Measurements from ENCODE around the gene IMP4. TPM values are rescaled to one million over a fixed set of nuclear protein-coding genes. Genes with fewer than 3 reads are reported as not detected.

The IMP4 gene
- total and polyA plus RNA-seq, 2 experiments from 2014 or later = 87.8 to 147 TPM

GRCh38 chr2:130319536-130319935 is 23.2 kb upstream of the IMP4 start:
- Histone ChIP-seq H3K4me3 (no peak overlapping the region), H3K9me2 (ENCODE audit: insufficient read depth) (no peaks in the 10 kb centered on the region), H3K27ac (ENCODE audit: low read depth) (no peak overlapping the region), H4K20me1 (replicated peaks; ENCODE audit: insufficient read depth) (no peaks in the 10 kb centered on the region), H3K4me2 (no peak overlapping the region), H3F3A (replicated peaks; ENCODE audit: low read depth) (no peaks in the 10 kb centered on the region), H3K27me3 (ENCODE audit: insufficient read depth) (no peaks in the 10 kb centered on the region), H2AFZ (no peak overlapping the region), H3K79me2 (replicated peaks; ENCODE audit: insufficient read depth) (no peaks in the 10 kb centered on the region), H3K4me1 (ENCODE audit: insufficient read depth) (no peaks in the 10 kb centered on the region), H3K36me3 (ENCODE audit: insufficient read depth) (no peaks in the 10 kb centered on the region)
- DNase-seq (ENCODE audit: low spot score) = no peak
- H3K27me3 Mint-ChIP-seq (ENCODE audit: insufficient read depth, low read depth, poor library complexity) = peaks cover 2% of the 10 kb centered on the region
- no peak overlapping the region for H3K4me3 Mint-ChIP-seq
- ATAC-seq = no peak
- H3K9me3 Mint-ChIP-seq = no peaks in the 10 kb centered on the region
- TF ChIP-seq CTCF (conservative IDR thresholded peaks at IDR 0.05; ENCODE audit: low read depth in 2 of 2) = no peak
- no peak for TF ChIP-seq EZH2 (IDR thresholded peaks at IDR 0.05; ENCODE audit: low read depth, unreplicated experiment)
- TF ChIP-seq ETS1 (IDR thresholded peaks at IDR 0.05) = no peak
- no peak for TF ChIP-seq POLR2AphosphoS5 (IDR thresholded peaks at IDR 0.05; ENCODE audit: low read depth)
- no peak for TF ChIP-seq NANOG (IDR thresholded peaks at IDR 0.05; ENCODE audit: borderline replicate concordance)
- no peak for TF ChIP-seq STAT1 (IDR thresholded peaks at IDR 0.05; ENCODE audit: unreplicated experiment)
- TF ChIP-seq ZNF331 (CRISPR knock-in tag; IDR thresholded peaks at IDR 0.05; ENCODE audit: low read depth) = no peak
- TF ChIP-seq CREB1 (CRISPR knock-in tag; IDR thresholded peaks at IDR 0.05; ENCODE audit: low read depth) = no peak
- TF ChIP-seq JUNB (IDR thresholded peaks at IDR 0.05; ENCODE audit: unreplicated experiment) = no peak
- no peak for TF ChIP-seq ZNF114 (CRISPR knock-in tag; IDR thresholded peaks at IDR 0.05)
- no peak for TF ChIP-seq REST (IDR thresholded peaks at IDR 0.05; ENCODE audit: unreplicated experiment)
- no peak for TF ChIP-seq EZH2phosphoT487 (IDR thresholded peaks at IDR 0.05; ENCODE audit: unreplicated experiment)
- no peak for TF ChIP-seq ZNF462 (CRISPR knock-in tag; IDR thresholded peaks at IDR 0.05)
- no peak overlapping the region for H3K27ac Mint-ChIP-seq
- H3K36me3 Mint-ChIP-seq (ENCODE audit: low read depth) = no peaks in the 10 kb centered on the region
- no peaks in the 10 kb centered on the region for H3K4me1 Mint-ChIP-seq

Measured in GM23338 (cell line).